HEK293T (cell line): Measurements from ENCODE around the gene SOCS6.

Source experiments
- CTCF ChIA-PET: fragments of 350-600 bp; formaldehyde crosslinking; extraction: SDS; loops from one replicate; lab custom pipeline; 2021; ENCODE audit warnings: antibody characterized with exemption, inconsistent platforms; lab: Yijun Ruan, JAX
- POLR2A ChIA-PET: fragments of 350-600 bp; formaldehyde crosslinking; extraction: SDS; loops from one replicate; lab custom pipeline; 2020; ENCODE audit warnings: antibody characterized with exemption, inconsistent platforms; lab: Yijun Ruan, JAX
- DNase-seq: peaks from one replicate; pipeline ENCODE4 v3.0.0; 2012; ENCODE audit warnings: mixed read lengths; ENCODE audit errors: extremely low spot score
- ARNT ChIP-seq: fragments of 450-650 bp; IDR thresholded peaks from 2 replicates; pipeline ENCODE4 v1.6.1; 2017; ENCODE audit warnings: mild to moderate bottlenecking
- BHLHE40 ChIP-seq: fragments of 450-650 bp; IDR thresholded peaks from 2 replicates; pipeline ENCODE4 v1.6.1; 2016; ENCODE audit warnings: mild to moderate bottlenecking, moderate library complexity, borderline replicate concordance
- CTBP1 ChIP-seq: fragments of 450-650 bp; IDR thresholded peaks from 2 replicates; pipeline ENCODE4 v1.6.1; 2016; ENCODE audit warnings: borderline replicate concordance
- ELF4 ChIP-seq: fragments of 450-650 bp; IDR thresholded peaks from 2 replicates; pipeline ENCODE4 v1.6.1; 2017; ENCODE audit warnings: antibody characterized with exemption
- FOXA1 ChIP-seq: fragments of 450-650 bp; IDR thresholded peaks from 2 replicates; pipeline ENCODE4 v1.6.1; 2016; ENCODE audit warnings: mild to moderate bottlenecking
- FOXK2 ChIP-seq: fragments of 450-650 bp; IDR thresholded peaks from 2 replicates; pipeline ENCODE4 v1.6.1; 2016; ENCODE audit warnings: mild to moderate bottlenecking
- FOXM1 ChIP-seq: fragments of 450-650 bp; IDR thresholded peaks from 2 replicates; pipeline ENCODE4 v1.6.1; 2017; ENCODE audit warnings: mild to moderate bottlenecking, borderline replicate concordance
- HDGF ChIP-seq: fragments of 450-650 bp; IDR thresholded peaks from 2 replicates; pipeline ENCODE4 v1.6.1; 2017; ENCODE audit warnings: antibody characterized with exemption, borderline replicate concordance
- L3MBTL2 ChIP-seq: fragments of 450-650 bp; conservative IDR thresholded peaks from 2 replicates; pipeline ENCODE4 v1.6.1; 2016; ENCODE audit warnings: mild to moderate bottlenecking
- LEF1 ChIP-seq: fragments of 450-650 bp; IDR thresholded peaks from 2 replicates; pipeline ENCODE4 v1.6.1; 2017; ENCODE audit warnings: mild to moderate bottlenecking, borderline replicate concordance
- NFRKB ChIP-seq: fragments of 450-650 bp; IDR thresholded peaks from 2 replicates; pipeline ENCODE4 v1.6.1; 2016; ENCODE audit warnings: mild to moderate bottlenecking, moderate library complexity
- PKNOX1 ChIP-seq: fragments of 450-650 bp; IDR thresholded peaks from 2 replicates; pipeline ENCODE4 v1.6.1; 2016
- SP1 ChIP-seq: fragments of 450-650 bp; IDR thresholded peaks from 2 replicates; pipeline ENCODE4 v1.6.1; 2017
- SUZ12 ChIP-seq: fragments of 450-650 bp; IDR thresholded peaks from 2 replicates; pipeline ENCODE4 v1.6.1; 2016; ENCODE audit warnings: mild to moderate bottlenecking
- TARDBP ChIP-seq: fragments of 450-650 bp; IDR thresholded peaks from 2 replicates; pipeline ENCODE4 v1.6.1; 2016
- ZNF384 ChIP-seq: fragments of 450-650 bp; IDR thresholded peaks from 2 replicates; pipeline ENCODE4 v1.6.1; 2016

Gene SOCS6

GRCh38 chr18:70368903-70369302, 80.1 kb downstream of the SOCS6 start:
- TF ChIP-seq SP1 (no peak), L3MBTL2 (no peak), SUZ12 (no peak), ARNT (no peak), BHLHE40 (no peak), ELF4 (no peak), NFRKB (no peak), TARDBP (no peak), PKNOX1 (no peak), HDGF (no peak), CTBP1 (no peak), FOXK2 (no peak), ZNF384 (no peak), FOXM1 (no peak), LEF1 (no peak), FOXA1 (no peak)
- no peak for DNase-seq
- CTCF ChIA-PET: no interaction called here
- POLR2A ChIA-PET: no interaction called here

GRCh38 chr18:70370762-70371733, 82.2 kb downstream of the SOCS6 start:
- DNase-seq: no peak
- POLR2A ChIA-PET: interaction anchor here (1.9 kb wide), 1 partner anchor 9 kb away, joined by 3 read pairs; no protein-coding TSS in a partner anchor
- TF ChIP-seq ARNT (no peak), ZNF384 (no peak), FOXM1 (no peak), SP1 (no peak), TARDBP (no peak), ELF4 (no peak), LEF1 (no peak), FOXK2 (no peak), CTBP1 (no peak), NFRKB (no peak)
- CTCF ChIA-PET: interaction anchor here (0.6 kb wide), 1 partner anchor 395 kb away, joined by 4 read pairs; no protein-coding TSS in a partner anchor

GRCh38 chr18:70371908-70372307, 83.1 kb downstream of the SOCS6 start:
- CTCF ChIA-PET: interaction anchor here (0.6 kb wide), 2 partner anchors 9 to 79 kb away, joined by 3 to 5 read pairs; no protein-coding TSS in a partner anchor
- POLR2A ChIA-PET: interaction anchor here (1.9 kb wide), 1 partner anchor 10 kb away, joined by 3 read pairs; no protein-coding TSS in a partner anchor
- DNase-seq: no peak
- TF ChIP-seq ARNT: no peak
- no peak for TF ChIP-seq ELF4
- TF ChIP-seq L3MBTL2: no peak
- no peak for TF ChIP-seq FOXK2
- no peak for TF ChIP-seq FOXM1
- no peak for TF ChIP-seq ZNF384
- TF ChIP-seq CTBP1: no peak
- no peak for TF ChIP-seq SUZ12

- ChIA-PET CTCF (interaction anchor here (0.6 kb wide), 2 partner anchors 10 to 78 kb away, joined by 3 to 5 read pairs; no protein-coding TSS in a partner anchor), POLR2A (interaction anchor here (0.5 to 1.9 kb wide), 2 partner anchors 10 to 32 kb away, joined by 3 read pairs; no protein-coding TSS in a partner anchor)
- DNase-seq: no peak
- TF ChIP-seq NFRKB: no peak
- TF ChIP-seq FOXM1: no peak
Observed at GRCh38 chr18:70372450-70373041, 83.7 kb downstream of the SOCS6 start.

GRCh38 chr18:70373042-70373519, 84.2 kb downstream of the SOCS6 start:
- DNase-seq: no peak
- ChIA-PET CTCF (no interaction called here), POLR2A (interaction anchor here (0.5 to 1.9 kb wide), 2 partner anchors 11 to 31 kb away, joined by 3 read pairs; no protein-coding TSS in a partner anchor)
- no peak for TF ChIP-seq ARNT
- TF ChIP-seq L3MBTL2: no peak
- TF ChIP-seq ZNF384: no peak
- TF ChIP-seq BHLHE40: no peak
- no peak for TF ChIP-seq SP1
- no peak for TF ChIP-seq TARDBP
- no peak for TF ChIP-seq ELF4
- no peak for TF ChIP-seq FOXK2
- no peak for TF ChIP-seq HDGF
- TF ChIP-seq NFRKB: no peak
- no peak for TF ChIP-seq SUZ12
- TF ChIP-seq CTBP1: no peak
- TF ChIP-seq FOXA1: no peak

- DNase-seq: no peak
- TF ChIP-seq HDGF (no peak), ARNT (no peak), TARDBP (no peak), NFRKB (no peak), LEF1 (no peak), SUZ12 (no peak), ZNF384 (no peak), ELF4 (no peak), FOXA1 (no peak), CTBP1 (no peak), FOXK2 (no peak), BHLHE40 (no peak), PKNOX1 (no peak), L3MBTL2 (no peak), FOXM1 (no peak), SP1 (no peak)
- ChIA-PET POLR2A (no interaction called here), CTCF (no interaction called here)
Observed at GRCh38 chr18:70374154-70374553, 85.3 kb downstream of the SOCS6 start.
